HUES48 (cell line): ENCODE data around the gene CFTR.
A peak's percentile ranks its signal among the peaks of the same experiment; 100 is the strongest.

ENCODE experiments used
- H3K27ac ChIP-seq: one replicate; pipeline ENCODE4 v1.7.0; 2013; ENCODE audit warnings: low read depth, low read length, inconsistent platforms
- H3K27me3 ChIP-seq: 2 replicates; pipeline ENCODE4 v1.6.1; 2013; ENCODE audit warnings: mild to moderate bottlenecking, low read length; ENCODE audit not compliant: control insufficient read depth, insufficient read depth
- H3K36me3 ChIP-seq: 2 replicates; pipeline ENCODE4 v1.6.1; 2013; ENCODE audit warnings: low read length; ENCODE audit not compliant: control insufficient read depth, insufficient read depth
- H3K4me1 ChIP-seq: 2 replicates; pipeline ENCODE4 v1.6.1; 2013; ENCODE audit warnings: mild to moderate bottlenecking, low read length; ENCODE audit not compliant: control insufficient read depth, insufficient read depth
- H3K4me3 ChIP-seq: 2 replicates; pipeline ENCODE4 v1.5.1; 2013; ENCODE audit warnings: mild to moderate bottlenecking, low read depth, low read length
- H3K9ac ChIP-seq: 2 replicates; pipeline ENCODE4 v1.6.1; 2013; ENCODE audit warnings: mild to moderate bottlenecking, low read depth, low read length, moderate library complexity
- H3K9me3 ChIP-seq: 2 replicates; pipeline ENCODE4 v1.6.1; 2013; ENCODE audit warnings: low read length; ENCODE audit not compliant: control insufficient read depth, insufficient read depth

CFTR gene

GRCh38 chr7:117472335-117472734 is 7.5 kb upstream of the CFTR start:
- no peak overlapping the region for H3K9ac ChIP-seq
- no peak overlapping the region for H3K4me3 ChIP-seq
- no peaks in the 10 kb centered on the region for H3K36me3 ChIP-seq
- H3K27ac ChIP-seq: no peak overlapping the region
- peaks cover 2% of the 10 kb centered on the region; the same call in 1 of the 2 replicates for H3K27me3 ChIP-seq
- peaks cover 5% of the 10 kb centered on the region; the same call in 1 of the 2 replicates for H3K4me1 ChIP-seq
- H3K9me3 ChIP-seq: no peaks in the 10 kb centered on the region

- Histone ChIP-seq H3K4me3 (no peak overlapping the region), H3K27me3 (peaks cover 39% of the 10 kb centered on the region), H3K4me1 (peaks cover 24% of the 10 kb centered on the region), H3K36me3 (no peaks in the 10 kb centered on the region), H3K9me3 (no peaks in the 10 kb centered on the region), H3K9ac (no peak overlapping the region), H3K27ac (no peak overlapping the region)
These were observed 3.1 kb upstream of the CFTR start for GRCh38 chr7:117476557-117477215.

GRCh38 chr7:117478836-117479224 is 995 bp upstream of the CFTR start:
- Histone ChIP-seq H3K4me1 (peaks cover 21% of the 10 kb centered on the region), H3K27me3 (peaks cover 39% of the 10 kb centered on the region), H3K9ac (peak overlapping the region; percentile 48), H3K4me3 (peak overlapping the region; percentile 88), H3K27ac (peak overlapping the region; percentile 59), H3K36me3 (no peaks in the 10 kb centered on the region), H3K9me3 (no peaks in the 10 kb centered on the region)

GRCh38 chr7:117480055-117480362 is 184 bp downstream of the CFTR start:
- Histone ChIP-seq H3K27me3 (peaks cover 39% of the 10 kb centered on the region), H3K4me3 (peak overlapping the region; percentile 88), H3K36me3 (no peaks in the 10 kb centered on the region), H3K9ac (no peak overlapping the region), H3K4me1 (peaks cover 24% of the 10 kb centered on the region), H3K27ac (no peak overlapping the region), H3K9me3 (no peaks in the 10 kb centered on the region)

- Histone ChIP-seq H3K4me1 (peaks cover 34% of the 10 kb centered on the region), H3K4me3 (peak overlapping the region; percentile 21; the same call in 1 of the 2 replicates), H3K27ac (no peak overlapping the region), H3K9me3 (no peaks in the 10 kb centered on the region), H3K9ac (no peak overlapping the region), H3K27me3 (peaks cover 39% of the 10 kb centered on the region), H3K36me3 (no peaks in the 10 kb centered on the region)
These were observed 1.2 kb downstream of the CFTR start for GRCh38 chr7:117480978-117481377.

- peaks cover 9% of the 10 kb centered on the region for H3K27me3 ChIP-seq
- H3K36me3 ChIP-seq: no peaks in the 10 kb centered on the region
- no peak overlapping the region for H3K9ac ChIP-seq
- H3K9me3 ChIP-seq: no peaks in the 10 kb centered on the region
- peaks cover 37% of the 10 kb centered on the region for H3K4me1 ChIP-seq
- no peak overlapping the region for H3K4me3 ChIP-seq
- peak overlapping the region; percentile 57 for H3K27ac ChIP-seq
These were observed 5.3 kb downstream of the CFTR start for GRCh38 chr7:117485118-117485620.

- Histone ChIP-seq H3K4me3 (no peak overlapping the region), H3K36me3 (no peaks in the 10 kb centered on the region), H3K4me1 (peaks cover 28% of the 10 kb centered on the region), H3K9ac (no peak overlapping the region), H3K27me3 (no peaks in the 10 kb centered on the region), H3K27ac (no peak overlapping the region), H3K9me3 (no peaks in the 10 kb centered on the region)
These were observed 9.2 kb downstream of the CFTR start for GRCh38 chr7:117489016-117489415.

GRCh38 chr7:117489430-117489829 is 9.6 kb downstream of the CFTR start:
- Histone ChIP-seq H3K9me3 (no peaks in the 10 kb centered on the region), H3K4me1 (peaks cover 28% of the 10 kb centered on the region), H3K36me3 (no peaks in the 10 kb centered on the region), H3K27ac (no peak overlapping the region), H3K27me3 (no peaks in the 10 kb centered on the region), H3K9ac (no peak overlapping the region), H3K4me3 (no peak overlapping the region)

GRCh38 chr7:117489911-117490310 is 10.1 kb downstream of the CFTR start:
- Histone ChIP-seq H3K4me3 (no peak overlapping the region), H3K27ac (no peak overlapping the region), H3K4me1 (peaks cover 25% of the 10 kb centered on the region), H3K27me3 (no peaks in the 10 kb centered on the region), H3K36me3 (no peaks in the 10 kb centered on the region), H3K9ac (no peak overlapping the region), H3K9me3 (no peaks in the 10 kb centered on the region)

- Histone ChIP-seq H3K9ac (no peak overlapping the region), H3K4me1 (peaks cover 2% of the 10 kb centered on the region), H3K9me3 (no peaks in the 10 kb centered on the region), H3K27ac (no peak overlapping the region), H3K27me3 (no peaks in the 10 kb centered on the region), H3K4me3 (no peak overlapping the region), H3K36me3 (no peaks in the 10 kb centered on the region)
These were observed 12.8 kb downstream of the CFTR start for GRCh38 chr7:117492649-117493048.

GRCh38 chr7:117493460-117493859 is 13.6 kb downstream of the CFTR start:
- Histone ChIP-seq H3K4me3 (no peak overlapping the region), H3K9me3 (no peaks in the 10 kb centered on the region), H3K27me3 (no peaks in the 10 kb centered on the region), H3K9ac (no peak overlapping the region), H3K36me3 (no peaks in the 10 kb centered on the region), H3K4me1 (no peaks in the 10 kb centered on the region), H3K27ac (no peak overlapping the region)
